ENCODE measurements around the gene CFAP74. TPM values are rescaled to one million over a fixed set of nuclear protein-coding genes. Genes with fewer than 3 reads are reported as not detected.
A peak's percentile ranks its signal among the peaks of the same experiment; 100 is the strongest.
"Not testable (repeated sequence)": the region's sequence is repeated elsewhere in the genome, so short reads cannot be mapped to it uniquely, and the experiment has no call there.

The CFAP74 gene
- total RNA-seq, 1 donor from 2014 or later = not detected

- DNase-seq (ENCODE audit: low read depth) = no peak
Measured at GRCh38 chr1:1899266-1899966, 104.2 kb downstream of the CFAP74 start.

DNA sequence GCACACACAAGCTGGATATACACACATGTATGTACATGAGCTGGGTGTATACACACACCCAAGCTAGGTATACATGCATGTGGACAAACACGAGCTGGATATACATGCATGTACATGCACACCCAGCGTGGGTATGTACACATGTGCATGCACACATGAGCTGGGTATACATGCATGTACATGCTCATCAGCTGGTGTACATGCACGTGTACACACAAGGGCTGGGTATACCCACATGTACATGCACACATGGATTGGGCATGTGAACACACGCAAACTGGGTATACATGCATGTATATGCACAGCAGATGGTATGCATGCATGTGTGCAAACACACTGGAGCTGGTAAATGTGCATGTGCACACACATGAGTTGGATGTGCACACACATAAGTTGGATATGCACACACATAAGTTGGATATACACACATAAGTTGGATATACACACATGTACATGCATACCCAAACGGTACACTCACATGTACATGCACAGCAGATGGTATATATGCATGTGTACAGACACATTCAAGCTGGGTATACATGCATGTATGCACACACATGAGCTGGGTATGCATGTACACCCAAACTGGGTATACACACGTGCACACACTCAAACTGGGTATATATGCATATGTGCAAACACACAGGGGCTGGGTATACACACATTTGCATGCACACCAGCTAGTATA lies 105.2 kb downstream of the CFAP74 start:
- DNase-seq (ENCODE audit: low read depth) = no peak

- no peak for DNase-seq (ENCODE audit: low read depth)
Measured at GRCh38 chr1:1895456-1896336, 107.9 kb downstream of the CFAP74 start.

DNA sequence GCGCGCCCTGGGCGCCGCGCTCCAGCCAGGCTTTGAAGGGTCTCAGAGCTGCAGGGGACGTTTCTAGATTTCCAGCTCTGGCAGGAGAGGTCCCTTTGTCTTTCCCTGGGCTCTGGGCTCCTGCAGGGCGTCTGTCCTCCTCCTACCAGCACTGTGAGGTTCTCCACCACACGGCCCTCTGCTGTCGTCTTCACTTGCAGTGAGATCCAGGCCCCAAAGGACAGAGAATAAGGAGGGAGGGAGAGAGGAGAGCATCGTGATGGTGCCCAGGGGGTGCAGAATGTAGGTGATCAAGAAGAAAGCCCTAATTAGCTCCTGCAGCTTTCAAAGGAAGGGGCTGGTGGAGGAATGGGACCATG lies 108.5 kb downstream of the CFAP74 start:
- no peak for DNase-seq (ENCODE audit: low read depth)

GRCh38 chr1:1894354-1895059 lies 109.1 kb downstream of the CFAP74 start:
- DNase-seq (ENCODE audit: low read depth) = no peak

GRCh38 chr1:1893997-1894353 lies 109.6 kb downstream of the CFAP74 start:
- DNase-seq (ENCODE audit: low read depth) = no peak

DNA sequence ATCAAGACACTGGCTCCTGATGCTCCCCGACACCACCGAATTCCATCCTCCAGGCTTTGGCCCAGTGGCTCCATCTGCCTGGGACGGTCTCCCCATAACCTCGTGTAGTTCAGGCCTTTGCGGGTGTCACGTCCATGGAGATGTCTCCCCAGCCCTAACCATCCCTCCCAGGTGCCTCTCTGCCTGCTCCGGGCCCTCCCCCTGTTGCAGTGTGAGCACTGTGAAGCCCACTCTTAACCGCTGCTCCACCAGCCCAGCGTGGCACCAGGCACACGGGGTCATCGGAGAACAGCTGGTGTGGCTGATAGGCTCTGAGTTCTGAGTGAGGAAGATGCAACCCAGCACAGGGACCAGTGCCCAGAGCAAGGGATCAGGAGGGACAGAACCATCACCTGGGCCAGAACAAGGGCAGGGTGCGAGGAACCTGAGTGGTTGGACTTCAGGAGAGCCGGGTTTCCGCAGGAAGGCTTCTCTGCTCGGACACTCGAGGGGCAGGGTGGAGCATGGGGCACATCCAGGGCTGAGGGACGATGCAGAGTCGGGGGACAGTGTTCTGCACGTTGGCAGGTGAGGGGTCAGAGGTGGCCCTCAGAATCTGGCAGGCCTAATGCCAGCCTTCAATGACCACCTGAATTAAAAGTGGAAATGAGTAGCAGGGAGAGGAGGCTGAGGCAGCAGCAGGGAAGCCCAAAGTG lies 110.1 kb downstream of the CFAP74 start:
- DNase-seq (ENCODE audit: low read depth) = no peak

- no peak for DNase-seq (ENCODE audit: low read depth)
Measured at GRCh38 chr1:1892763-1893120, 110.8 kb downstream of the CFAP74 start.

- DNase-seq (ENCODE audit: low read depth) = no peak
Measured at GRCh38 chr1:1892079-1892762, 111.4 kb downstream of the CFAP74 start.

- DNase-seq (ENCODE audit: low read depth) = peak; percentile 58
Measured at GRCh38 chr1:1891349-1892078, 112.1 kb downstream of the CFAP74 start.

- DNase-seq (ENCODE audit: low read depth) = peak; percentile 90
Measured at GRCh38 chr1:1890506-1891348, 112.9 kb downstream of the CFAP74 start, which contains the start of gene GNB1. Gene GNB1, minus strand, starts transcription at chr1:1891087. Its CDS starts 65,634 bp downstream, at chr1:1825453.

GRCh38 chr1:1889847-1890505 lies 113.6 kb downstream of the CFAP74 start:
- DNase-seq (ENCODE audit: low read depth) = peak; percentile 43

DNA sequence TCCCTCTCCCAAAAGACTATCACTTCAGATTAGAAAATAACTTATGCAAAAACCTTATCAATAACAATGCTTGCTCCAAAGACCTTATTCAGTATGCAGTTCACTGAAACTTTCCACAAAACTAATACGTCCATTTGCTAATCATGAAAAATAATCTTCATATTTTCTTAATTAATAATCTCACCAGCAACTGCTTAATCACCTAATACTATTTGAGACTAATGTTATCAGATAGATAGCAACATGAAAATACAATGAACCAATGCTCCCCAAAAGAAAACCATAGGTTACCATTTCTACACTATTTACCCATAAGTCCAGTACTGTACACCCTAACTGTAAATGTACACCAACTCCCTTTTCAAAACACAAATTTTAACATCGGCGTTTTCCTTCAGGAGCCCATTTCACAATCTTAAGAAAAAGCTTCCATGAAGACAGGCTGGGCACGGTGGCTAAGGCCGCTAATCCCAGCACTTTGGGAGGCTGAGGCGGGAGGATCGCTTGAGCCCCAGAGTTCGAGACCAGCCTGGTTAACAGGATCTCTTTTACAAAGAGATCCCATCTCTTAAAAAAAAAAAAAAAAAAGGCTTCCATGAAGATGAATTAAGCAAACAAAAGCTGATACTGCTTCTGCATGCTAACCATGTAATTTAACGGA lies 114.4 kb downstream of the CFAP74 start:
- no peak for DNase-seq (ENCODE audit: low read depth)

DNA sequence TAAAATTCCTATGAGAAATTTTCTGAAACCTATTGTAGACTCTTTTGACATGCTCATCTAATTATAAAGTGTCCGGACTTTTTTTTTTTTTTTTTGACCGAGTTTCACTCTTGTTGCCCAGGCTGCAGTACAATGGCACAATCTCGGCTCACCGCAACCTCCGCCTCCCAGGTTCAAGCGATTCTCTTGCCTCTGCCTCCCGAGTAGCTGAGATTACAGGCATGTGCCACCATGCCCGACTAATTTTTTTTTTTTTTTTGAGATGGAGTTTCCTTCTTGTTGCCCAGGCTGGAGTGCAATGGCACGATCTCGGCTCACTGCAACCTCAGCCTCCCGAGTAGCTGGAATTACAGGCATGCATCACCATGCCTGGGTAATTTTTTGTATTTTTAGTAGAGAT lies 119.7 kb downstream of the CFAP74 start:
- DNase-seq (ENCODE audit: low read depth) = not testable (repeated sequence)

DNA sequence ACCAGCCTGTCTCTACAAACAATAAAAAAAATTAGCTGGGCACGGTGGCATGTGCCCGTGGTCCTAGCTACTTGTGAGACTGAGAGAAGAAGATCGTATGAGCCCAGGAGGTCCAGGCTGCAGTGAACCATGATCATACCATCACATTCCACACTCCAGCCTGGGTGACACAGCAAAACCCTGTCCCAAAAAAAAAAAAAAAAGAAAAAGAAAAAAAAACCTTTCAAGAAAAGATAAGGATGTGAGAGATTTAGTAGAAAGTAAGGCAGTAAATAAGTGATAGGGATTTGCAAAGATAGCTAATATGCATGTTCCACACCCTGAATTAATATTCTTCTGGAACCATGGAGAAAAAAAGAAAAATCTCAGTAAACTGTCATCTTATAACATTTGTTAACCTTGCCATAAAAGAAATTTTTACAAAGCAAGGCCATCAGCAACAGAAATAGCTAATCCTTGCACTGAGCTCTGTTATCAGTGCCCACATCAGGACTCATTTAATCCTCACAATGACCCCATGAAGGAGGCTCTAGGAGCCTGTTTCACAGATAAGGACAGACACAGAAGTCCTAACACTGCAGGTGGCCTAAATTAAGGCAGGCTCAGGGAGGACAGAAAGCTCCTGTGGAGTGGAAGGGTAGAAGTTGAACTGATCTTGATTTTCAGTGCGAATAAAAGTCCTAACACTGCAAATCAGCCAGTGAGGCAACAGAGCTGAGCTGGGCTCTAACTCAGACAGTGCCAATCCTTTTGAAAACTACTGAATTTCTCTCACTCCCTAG lies 120.3 kb downstream of the CFAP74 start:
- DNase-seq (ENCODE audit: low read depth) = no peak

GRCh38 chr1:1881727-1882126 lies 121.9 kb downstream of the CFAP74 start:
- DNase-seq (ENCODE audit: low read depth) = no peak

Measured in myocyte (in vitro differentiated cells).